HG03175 (cell line): Measurements from ENCODE around the gene PARD3.
"Not testable (repeated sequence)": the region's sequence is repeated elsewhere in the genome, so short reads cannot be mapped to it uniquely, and the experiment has no call there.

ENCODE experiments used
- ATAC-seq: cut with Tn5 transposase; IDR thresholded peaks from one replicate; pipeline ENCODE4 v1.9.1; 2021; ENCODE audit warnings: mild to moderate bottlenecking, moderate library complexity; ENCODE audit not compliant: unreplicated experiment

Gene PARD3

GRCh38 chr10:34654211-34654610, 160.9 kb downstream of the PARD3 start:
- ATAC-seq = no peak

- ATAC-seq = no peak
These were observed 161.6 kb downstream of the PARD3 start for GRCh38 chr10:34653530-34653929.

- ATAC-seq = no peak
These were observed 163.5 kb downstream of the PARD3 start for GRCh38 chr10:34651416-34652195.

- ATAC-seq = peak; percentile 59
These were observed 164.9 kb downstream of the PARD3 start for GRCh38 chr10:34650156-34650555.

GRCh38 chr10:34649385-34649784, 165.7 kb downstream of the PARD3 start:
- no peak for ATAC-seq

- ATAC-seq = no peak
These were observed 166.2 kb downstream of the PARD3 start for GRCh38 chr10:34648919-34649318.

GRCh38 chr10:34647875-34648865, 166.9 kb downstream of the PARD3 start:
- ATAC-seq = no peak

- no peak for ATAC-seq
These were observed 167.9 kb downstream of the PARD3 start for GRCh38 chr10:34647160-34647559.

GRCh38 chr10:34646331-34646730, 168.8 kb downstream of the PARD3 start:
- ATAC-seq = no peak

GRCh38 chr10:34644815-34645214, 170.3 kb downstream of the PARD3 start:
- not testable (repeated sequence) for ATAC-seq

- no peak for ATAC-seq
These were observed 170.9 kb downstream of the PARD3 start for GRCh38 chr10:34644224-34644623.

GRCh38 chr10:34643620-34644019, 171.5 kb downstream of the PARD3 start:
- ATAC-seq = no peak

GRCh38 chr10:34641913-34642558, 173.1 kb downstream of the PARD3 start:
- no peak for ATAC-seq

GRCh38 chr10:34641147-34641912, 173.8 kb downstream of the PARD3 start:
- no peak for ATAC-seq

- ATAC-seq = peak; percentile 48
These were observed 176.6 kb downstream of the PARD3 start for GRCh38 chr10:34638406-34639054.

- ATAC-seq = peak; percentile 77
These were observed 177.6 kb downstream of the PARD3 start for GRCh38 chr10:34637418-34637911.

- no peak for ATAC-seq
These were observed 180.0 kb downstream of the PARD3 start for GRCh38 chr10:34635111-34635510.

GRCh38 chr10:34633374-34633773, 181.7 kb downstream of the PARD3 start:
- ATAC-seq = no peak

- ATAC-seq = no peak
These were observed 186.0 kb downstream of the PARD3 start for GRCh38 chr10:34629084-34629483.
